Dermis microvascular lymphatic vessel endothelial cell (primary cell): ENCODE data around the gene TMEM89. TPM values are rescaled to one million over a fixed set of nuclear protein-coding genes. Genes with fewer than 3 reads are reported as not detected.

Source experiments
- DNase-seq, 2 donors: peaks; one replicate each; pipeline versions ENCODE4 v3.0.0 to v3.0.0-alpha.2; 2010; ENCODE audit warnings: low read depth in 2 of 2
- total RNA-seq: library from RNA; depleted of rRNA; stranded (reverse); fragments of >200 nt; gene quantifications from 2 replicates; pipeline ENCODE4 v1.2.1, GENCODE V29; 2014

The TMEM89 gene, protein sequence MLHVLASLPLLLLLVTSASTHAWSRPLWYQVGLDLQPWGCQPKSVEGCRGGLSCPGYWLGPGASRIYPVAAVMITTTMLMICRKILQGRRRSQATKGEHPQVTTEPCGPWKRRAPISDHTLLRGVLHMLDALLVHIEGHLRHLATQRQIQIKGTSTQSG
- total RNA-seq = 0.13 TPM in 1 of 2 replicates, not detected in the other

DNA sequence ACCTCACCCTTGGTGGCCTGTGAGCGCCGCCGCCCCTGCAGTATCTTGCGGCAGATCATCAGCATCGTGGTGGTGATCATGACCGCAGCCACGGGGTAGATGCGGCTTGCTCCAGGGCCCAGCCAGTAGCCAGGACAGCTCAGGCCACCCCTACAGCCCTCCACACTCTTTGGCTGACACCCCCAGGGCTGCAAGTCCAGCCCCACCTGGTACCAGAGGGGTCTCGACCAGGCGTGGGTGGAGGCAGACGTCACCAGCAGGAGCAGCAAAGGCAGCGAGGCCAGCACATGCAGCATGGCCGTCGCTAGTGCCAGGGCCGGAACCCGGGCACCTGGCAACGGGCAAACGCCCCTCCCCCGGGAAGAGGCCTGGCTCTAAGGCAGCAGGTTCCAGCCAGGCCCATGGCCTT lies at the start of gene TMEM89:
TMEM89 (minus strand) TSS at position 309 of the 409 bp plus-strand sequence; CDS start at position 296, 13 bp downstream.
- no peak for DNase-seq

- DNase-seq = no peak
Observed at GRCh38 chr3:48664929-48665328, 43.4 kb upstream of the TMEM89 start.

DNA sequence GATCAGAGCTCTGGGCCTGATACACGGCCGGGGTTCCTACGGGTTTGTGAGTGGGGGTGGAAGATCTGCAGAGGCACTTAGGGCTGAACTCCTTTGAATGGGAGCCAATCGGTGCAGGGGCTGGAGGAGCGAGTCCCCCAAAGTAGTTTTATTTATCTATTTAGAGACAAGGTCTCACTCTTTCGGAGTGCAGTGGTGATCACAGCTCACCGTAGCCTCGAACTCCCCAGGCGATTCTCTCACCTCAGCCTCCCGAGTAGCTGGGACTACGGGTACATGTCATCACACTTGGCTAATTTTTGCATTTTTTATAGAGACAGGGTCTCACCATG lies 42.7 kb upstream of the TMEM89 start:
- DNase-seq = no peak

DNA sequence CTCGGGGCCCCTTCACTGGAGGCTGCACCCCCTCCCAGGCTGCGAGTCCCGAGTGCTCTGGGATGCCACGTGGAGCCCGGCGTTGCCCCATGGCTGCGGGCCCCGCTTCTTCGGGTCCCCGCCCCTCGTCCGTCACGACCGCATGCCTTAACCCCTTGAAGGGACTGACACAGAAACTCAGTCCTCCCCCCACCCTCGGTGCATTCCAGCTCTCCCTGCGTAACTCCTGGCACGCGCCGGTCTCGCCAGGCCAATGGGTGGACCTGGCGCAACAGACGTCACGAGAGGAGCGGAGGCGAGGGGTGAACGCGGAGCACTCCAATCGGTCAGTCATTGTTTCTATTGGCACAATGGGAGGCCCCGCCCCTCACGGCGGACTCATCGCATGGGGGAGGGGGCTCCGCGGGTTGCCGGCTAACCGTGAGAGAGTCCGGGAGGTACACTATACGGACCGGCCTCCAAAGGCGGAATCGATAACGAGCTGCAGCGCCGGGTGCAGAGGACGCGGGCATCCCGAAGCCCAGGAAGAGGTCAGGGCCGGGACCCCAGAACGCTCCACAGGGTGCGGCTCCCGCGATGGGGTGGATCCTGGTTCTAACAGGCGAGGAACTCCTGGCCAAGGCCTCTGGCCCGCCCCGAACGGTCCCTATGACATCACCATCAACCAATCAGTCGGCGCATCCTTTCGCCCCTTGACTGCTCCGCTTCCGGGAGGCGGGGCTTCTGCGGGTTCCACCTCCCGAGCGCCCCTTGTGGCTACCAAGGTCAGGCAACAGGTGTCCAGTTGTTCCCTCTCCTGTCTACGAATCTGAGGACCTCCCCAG lies 42.1 kb upstream of the TMEM89 start:
- DNase-seq = peak; percentile 95 to 96

DNA sequence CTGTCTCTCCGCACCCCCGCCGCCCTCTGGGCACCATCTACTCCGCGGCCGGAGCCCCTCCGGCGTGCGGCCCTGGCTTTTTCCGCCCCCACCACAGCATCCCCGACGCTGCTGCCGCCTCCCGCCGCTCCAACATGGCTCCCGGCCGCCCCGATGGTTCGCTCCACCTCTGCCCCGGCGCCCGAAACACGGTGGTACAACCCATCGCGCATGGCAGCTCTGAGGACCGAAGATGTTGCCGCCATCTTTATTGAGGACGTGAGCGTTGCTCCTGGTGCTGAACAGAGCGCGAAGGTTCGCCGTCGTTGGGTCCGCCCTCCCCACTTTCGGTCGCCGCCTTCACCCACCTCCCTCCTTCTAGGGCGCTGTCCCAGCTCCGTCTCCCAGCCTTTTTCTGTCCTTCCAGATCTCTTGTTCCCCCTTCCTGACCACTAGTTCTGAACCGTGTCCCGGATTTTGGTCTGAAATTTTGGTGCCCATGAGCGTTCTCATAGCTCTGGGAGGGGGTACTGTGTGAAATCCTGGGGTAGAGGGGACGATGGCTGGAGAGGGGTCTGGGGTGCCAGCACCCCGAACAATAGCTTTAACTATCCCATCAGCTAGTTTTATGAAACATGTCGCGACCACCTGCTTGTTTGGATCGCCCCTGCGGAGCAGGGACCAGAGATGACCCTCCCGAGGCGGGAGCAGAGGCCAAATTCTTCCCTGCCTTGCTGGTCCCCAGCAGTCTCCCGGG lies 41.4 kb upstream of the TMEM89 start, which contains the start of gene CELSR3:
CELSR3 (minus strand) TSS at position 134 of the 736 bp plus-strand sequence. CDS start 252 bp downstream, outside the sequence.
- DNase-seq = peak; percentile 71 to 82

DNA sequence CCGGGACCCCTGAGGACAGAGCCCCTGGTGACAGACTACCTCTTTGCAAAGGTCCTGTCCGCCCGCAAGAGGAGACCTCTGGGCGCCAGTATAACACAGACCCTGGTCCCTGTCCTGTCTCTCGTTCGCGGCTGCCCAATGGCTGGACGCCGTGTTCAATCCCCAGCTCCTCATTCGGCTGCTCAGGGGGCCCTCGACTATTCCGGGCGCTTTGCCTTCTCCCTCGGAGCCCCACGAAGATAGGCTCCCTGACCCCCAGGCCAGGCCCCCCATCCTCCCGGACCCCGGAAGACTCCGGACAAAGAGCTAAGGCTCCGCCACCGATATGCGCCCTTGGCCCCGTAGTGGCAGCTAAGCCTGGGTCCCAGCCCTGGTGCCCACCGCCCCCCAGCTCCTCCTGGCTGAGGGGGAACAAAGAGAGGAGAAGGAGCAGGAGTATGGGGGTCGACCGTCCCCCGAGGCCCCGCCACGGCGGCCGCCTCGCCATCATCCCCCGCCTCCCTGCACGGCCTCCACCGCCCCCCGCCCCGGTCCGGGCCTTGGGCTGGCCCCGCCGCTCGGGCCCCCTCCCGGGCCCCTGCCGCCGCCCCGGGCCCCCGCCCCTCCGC lies 40.7 kb upstream of the TMEM89 start:
- no peak for DNase-seq

DNA sequence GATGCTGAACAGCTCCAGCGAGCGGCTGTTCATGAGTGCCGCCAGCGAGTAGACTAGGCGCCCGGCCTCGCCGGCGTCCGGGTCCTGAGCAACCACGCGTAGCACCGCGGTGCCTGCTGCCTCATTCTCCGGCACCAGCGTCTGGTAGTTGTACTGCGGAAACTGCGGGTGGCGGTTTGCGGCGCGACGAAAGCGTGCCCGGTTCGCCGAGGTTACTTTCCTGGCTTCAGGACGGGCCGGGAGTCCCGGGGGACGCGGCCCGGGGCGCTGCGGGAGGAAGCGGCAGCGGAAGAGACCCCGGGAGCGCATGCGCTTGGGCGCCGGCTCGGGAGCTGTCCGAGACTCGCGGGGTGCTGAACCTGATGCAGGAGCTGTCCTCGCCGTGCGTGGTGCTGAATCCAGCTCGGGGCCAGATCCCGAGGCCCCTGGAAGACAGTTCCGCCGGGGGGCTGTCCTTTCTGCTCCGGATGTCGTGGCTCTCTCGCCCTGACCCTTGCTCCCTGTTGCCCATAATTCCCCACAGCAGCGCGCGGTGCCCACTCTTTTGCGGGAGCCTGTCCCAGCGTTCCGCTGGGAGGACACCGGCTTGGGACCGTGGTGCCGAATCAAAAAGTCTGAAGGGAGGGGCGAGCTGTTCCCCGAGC lies 40.1 kb upstream of the TMEM89 start:
- DNase-seq = peak in 1 of 2 donors; percentile 49

- DNase-seq = no peak
Observed at GRCh38 chr3:48660800-48661400, 39.3 kb upstream of the TMEM89 start.

- no peak for DNase-seq
Observed at GRCh38 chr3:48656841-48657281, 35.3 kb upstream of the TMEM89 start.

DNA sequence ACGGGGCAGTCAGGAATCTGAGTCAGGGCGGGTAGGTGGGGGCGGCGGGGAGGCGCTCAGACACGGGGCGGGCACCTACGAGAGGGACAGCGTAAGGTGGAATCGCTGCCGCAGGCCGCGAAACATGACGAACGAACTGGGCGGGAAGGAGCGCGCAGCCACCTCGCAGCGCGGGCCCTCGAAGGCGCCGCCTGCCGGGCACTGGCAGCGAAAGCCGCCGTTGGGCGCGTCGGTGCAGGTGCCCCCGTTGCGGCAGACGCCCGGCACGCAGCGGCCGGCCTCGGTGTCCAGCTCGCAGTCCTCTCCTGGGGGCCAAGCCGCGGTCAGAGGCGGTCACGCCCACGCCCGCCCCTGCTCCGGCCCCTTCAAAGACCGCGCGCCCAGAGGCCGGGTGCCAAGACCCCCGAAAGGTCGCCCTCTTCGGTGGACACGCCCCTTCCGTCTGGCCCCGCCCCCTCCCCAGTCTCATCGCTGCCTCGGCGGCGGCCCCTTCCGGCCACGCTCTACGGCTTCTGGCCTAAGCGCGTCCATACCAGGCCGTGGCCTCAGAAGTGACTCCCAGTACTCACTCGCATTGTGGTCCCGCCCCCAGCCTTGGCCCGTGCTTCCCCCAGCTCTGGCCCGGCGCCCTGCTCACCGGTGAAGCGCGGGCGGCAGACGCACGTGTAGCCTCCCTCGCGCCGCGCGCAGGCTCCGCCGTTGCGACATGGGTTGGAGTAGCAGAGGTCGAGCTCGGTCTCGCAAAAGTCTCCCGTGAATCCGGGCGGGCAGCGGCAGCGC lies 34.7 kb upstream of the TMEM89 start:
- DNase-seq = peak; percentile 40 to 80

DNA sequence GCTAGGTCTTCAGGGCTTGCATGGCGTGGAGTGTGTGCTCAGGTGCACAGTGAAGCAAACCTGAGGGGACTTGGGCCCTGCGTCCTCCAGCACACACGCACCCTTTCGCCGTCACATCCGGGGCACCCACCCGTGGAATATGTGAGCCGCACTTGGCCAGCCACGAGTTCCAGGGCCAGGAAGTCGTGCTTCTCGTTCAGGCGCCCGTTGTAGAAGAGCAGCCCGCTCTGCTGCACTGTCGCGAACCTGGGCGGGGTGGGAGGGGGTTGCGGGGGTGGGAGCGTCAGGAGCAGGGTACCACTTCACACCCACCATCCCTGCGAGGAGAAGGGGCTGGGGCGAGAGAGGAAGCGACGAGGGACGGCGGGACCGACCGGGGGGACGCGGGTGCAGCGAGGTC lies 34.0 kb upstream of the TMEM89 start:
- DNase-seq = no peak

GRCh38 chr3:48655063-48655462 lies 33.5 kb upstream of the TMEM89 start:
- no peak for DNase-seq

DNA sequence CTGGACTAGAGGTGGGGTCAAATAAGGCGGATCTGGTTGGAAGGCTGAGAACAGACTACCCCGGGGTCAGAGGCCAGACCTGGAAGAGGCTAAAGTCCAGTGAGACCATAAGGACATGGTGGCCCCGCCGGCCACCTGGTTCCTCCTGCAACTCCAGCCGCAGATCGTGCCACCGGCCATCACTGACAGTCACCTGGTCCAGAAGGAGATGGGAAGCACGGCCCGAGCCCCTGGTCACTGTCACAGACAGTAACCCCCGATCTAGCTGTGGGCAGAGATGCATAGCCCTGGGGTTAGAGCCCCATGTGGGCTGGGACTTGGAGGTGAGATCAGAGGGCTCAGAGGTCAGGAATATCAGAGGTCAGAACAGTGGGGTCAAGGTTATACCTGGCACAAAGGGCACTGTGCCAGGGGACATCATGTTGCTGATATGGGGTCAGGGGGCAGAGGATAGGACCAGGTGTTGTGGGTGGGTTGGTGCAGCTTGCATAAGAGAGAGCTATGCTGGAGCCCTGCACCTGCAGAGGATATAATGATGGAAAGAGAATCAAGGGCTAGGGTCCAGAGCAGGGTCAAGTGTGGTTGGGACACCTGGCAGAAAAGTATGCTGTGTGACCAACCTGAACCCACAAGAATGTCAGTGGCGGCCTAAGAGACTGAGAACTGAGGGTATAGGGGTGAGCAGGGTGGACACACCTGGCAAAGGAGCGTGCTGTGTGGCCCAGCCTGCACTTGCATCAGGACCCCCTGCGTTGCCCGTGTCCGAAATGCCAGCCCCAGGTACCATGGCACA lies 31.6 kb upstream of the TMEM89 start:
- no peak for DNase-seq

DNA sequence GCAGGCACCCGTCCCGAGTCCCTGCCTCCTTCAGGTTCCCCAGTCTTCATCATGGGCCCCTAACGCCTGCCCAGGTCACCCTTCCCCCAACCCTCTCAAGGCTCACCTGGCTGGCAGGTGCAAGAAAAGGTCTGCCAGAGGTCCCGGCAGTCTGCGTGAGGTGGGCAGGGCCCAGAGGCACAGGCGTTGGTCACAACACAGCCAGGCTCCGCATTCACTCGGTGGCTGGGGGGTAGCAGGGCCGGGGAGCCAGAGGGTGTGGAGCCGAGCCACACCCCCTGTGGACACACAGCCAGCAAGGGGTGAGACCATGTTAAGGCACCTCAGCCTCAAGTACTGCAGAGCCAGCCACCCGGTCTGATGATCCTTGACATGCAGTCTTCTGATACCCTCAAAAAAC lies 30.2 kb upstream of the TMEM89 start:
- DNase-seq = no peak

GRCh38 chr3:48650723-48651122 lies 29.2 kb upstream of the TMEM89 start:
- DNase-seq = no peak

DNA sequence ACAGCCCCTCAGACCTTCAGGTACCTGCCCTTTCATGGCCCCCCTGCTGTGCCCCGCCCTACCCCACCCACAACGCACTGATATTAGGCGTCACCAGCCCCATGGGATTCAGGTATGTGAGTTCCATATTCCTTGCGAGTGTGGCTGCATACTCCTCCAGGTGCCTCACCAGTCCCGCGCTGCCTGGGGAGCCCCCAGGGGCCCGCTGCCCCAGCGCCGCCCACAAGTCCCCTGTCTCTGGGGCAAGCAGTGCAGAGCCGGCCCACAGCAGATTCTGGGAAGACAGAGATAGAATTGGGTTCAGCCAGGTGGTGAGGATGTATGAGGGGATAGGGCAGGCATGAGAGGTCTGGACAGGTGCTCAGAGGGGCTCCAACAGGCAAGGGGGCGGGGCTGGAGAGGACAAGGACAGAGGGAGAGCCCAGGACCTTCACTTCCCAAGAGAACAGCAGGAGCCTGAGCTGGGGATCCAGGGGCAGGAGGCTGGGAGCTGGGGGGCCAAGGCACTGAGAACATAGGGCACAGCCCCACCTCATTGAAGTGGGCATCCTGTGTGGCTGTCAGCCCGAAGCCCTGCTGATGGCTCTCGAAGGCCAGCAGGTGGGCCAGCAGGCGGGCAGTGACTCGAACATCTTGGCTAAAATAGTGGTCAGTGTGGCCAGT lies 26.8 kb upstream of the TMEM89 start:
- DNase-seq = no peak

- DNase-seq = no peak
Observed at GRCh38 chr3:48647714-48648113, 26.1 kb upstream of the TMEM89 start.

DNA sequence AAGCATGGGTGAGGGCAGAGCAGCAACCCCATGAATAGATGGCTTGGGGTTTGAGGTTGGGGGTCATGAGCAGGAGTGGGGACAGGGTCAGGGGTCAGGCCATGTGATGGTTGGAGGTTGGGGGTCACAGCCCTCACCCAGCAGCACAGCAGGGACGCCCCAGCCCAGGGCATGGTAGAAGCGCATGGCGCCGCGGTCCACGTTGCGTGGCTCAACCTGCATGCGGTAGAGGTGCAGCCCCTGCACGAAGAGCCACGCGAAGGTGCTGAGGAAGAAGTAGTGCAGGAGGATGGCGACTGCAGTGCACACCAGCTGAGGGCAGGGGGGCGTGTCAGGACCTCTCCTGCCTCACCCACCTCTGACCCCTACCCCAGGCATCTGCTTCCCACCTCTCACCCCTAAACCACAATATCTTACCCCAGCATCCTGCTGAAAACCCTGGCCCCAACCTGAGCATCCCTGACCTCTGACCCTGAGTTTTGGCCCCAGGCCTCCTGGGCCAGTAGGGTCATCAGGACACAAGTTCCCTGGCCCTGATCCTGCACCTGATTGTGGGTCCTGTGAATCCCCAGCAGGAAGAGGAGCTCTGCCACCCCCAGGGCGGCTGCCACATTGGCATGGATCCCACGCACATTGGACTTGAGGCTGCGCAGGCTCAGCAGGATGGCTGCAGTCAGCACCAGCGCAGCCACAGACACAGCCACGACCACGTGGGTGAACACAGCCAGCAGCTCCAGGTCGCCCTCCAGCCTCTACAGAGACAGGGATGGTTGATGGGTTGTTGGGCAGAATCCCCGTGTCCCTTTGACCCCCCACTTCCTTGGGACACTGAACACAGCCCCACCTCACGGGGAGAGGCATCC lies 23.6 kb upstream of the TMEM89 start:
- no peak for DNase-seq
